CD4-positive, alpha-beta T cell treated with Interleukin-6 for 4 hours (primary cell): Measurements from ENCODE around the gene GEMIN5.
"Not testable (repeated sequence)": the region's sequence is repeated elsewhere in the genome, so short reads cannot be mapped to it uniquely, and the experiment has no call there.

Experiments used
- DNase-seq: peaks from one replicate; pipeline ENCODE4 v3.0.0-alpha.2; 2020; ENCODE audit warnings: mixed read lengths

The GEMIN5 gene, protein sequence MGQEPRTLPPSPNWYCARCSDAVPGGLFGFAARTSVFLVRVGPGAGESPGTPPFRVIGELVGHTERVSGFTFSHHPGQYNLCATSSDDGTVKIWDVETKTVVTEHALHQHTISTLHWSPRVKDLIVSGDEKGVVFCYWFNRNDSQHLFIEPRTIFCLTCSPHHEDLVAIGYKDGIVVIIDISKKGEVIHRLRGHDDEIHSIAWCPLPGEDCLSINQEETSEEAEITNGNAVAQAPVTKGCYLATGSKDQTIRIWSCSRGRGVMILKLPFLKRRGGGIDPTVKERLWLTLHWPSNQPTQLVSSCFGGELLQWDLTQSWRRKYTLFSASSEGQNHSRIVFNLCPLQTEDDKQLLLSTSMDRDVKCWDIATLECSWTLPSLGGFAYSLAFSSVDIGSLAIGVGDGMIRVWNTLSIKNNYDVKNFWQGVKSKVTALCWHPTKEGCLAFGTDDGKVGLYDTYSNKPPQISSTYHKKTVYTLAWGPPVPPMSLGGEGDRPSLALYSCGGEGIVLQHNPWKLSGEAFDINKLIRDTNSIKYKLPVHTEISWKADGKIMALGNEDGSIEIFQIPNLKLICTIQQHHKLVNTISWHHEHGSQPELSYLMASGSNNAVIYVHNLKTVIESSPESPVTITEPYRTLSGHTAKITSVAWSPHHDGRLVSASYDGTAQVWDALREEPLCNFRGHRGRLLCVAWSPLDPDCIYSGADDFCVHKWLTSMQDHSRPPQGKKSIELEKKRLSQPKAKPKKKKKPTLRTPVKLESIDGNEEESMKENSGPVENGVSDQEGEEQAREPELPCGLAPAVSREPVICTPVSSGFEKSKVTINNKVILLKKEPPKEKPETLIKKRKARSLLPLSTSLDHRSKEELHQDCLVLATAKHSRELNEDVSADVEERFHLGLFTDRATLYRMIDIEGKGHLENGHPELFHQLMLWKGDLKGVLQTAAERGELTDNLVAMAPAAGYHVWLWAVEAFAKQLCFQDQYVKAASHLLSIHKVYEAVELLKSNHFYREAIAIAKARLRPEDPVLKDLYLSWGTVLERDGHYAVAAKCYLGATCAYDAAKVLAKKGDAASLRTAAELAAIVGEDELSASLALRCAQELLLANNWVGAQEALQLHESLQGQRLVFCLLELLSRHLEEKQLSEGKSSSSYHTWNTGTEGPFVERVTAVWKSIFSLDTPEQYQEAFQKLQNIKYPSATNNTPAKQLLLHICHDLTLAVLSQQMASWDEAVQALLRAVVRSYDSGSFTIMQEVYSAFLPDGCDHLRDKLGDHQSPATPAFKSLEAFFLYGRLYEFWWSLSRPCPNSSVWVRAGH (N-terminal part only)

DNA sequence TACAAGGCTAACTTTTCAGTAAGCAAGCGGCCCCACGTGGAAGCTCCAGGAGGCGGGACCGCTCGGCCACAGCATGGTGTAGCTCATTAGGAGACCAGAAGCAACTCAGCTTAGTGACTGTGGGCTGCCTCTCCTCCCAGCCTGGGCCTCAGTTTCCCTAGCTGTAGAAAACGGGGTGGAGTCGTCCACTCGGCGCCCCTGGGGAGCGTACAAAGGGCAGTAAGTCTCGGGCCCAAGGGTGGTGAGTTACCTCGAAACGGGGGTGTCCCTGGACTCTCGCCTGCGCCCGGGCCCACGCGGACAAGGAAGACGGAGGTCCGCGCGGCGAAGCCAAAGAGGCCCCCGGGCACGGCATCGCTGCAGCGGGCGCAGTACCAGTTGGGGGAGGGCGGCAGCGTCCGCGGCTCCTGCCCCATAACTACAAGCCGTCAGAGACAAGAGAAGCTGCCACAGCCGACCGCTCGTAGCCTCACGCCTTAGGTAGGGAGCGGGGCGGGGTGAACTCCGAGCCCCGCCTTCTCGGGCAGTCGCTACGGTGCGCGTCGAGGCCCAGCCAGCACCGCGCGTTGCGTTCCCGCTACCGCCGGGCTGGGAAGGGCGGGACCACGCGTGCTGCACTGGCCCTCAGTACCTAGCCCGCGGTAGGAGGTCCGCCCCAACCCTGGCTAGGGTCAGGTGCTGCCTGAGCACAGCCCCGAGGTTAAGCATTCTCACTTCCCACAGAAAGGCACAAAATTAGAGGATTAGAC is at the start of gene GEMIN5:
TSS of gene GEMIN5 (minus strand) at position 494 of the 749 bp plus-strand sequence. CDS start at position 416, 78 bp downstream.
- DNase-seq: peak; percentile 87

DNA sequence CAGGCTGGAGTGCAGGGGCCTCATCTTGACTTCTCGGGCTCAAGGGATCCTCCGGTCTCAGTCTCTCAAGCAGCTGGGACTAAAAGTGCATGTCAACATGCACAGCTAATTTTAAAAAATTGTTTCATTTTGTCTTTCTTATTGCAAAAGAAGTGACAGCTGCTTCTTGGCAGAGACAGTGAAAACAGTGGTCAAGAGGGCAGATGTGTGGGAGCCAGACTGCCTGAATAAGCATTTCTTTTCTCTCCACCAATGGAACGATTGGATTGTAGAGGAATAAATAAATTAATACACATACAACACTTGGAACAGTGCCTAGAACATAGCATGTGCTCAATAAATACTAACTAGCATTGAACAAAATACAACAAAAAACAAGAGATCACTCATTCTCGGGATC is 48.1 kb upstream of the GEMIN5 start:
- DNase-seq: no peak

DNA sequence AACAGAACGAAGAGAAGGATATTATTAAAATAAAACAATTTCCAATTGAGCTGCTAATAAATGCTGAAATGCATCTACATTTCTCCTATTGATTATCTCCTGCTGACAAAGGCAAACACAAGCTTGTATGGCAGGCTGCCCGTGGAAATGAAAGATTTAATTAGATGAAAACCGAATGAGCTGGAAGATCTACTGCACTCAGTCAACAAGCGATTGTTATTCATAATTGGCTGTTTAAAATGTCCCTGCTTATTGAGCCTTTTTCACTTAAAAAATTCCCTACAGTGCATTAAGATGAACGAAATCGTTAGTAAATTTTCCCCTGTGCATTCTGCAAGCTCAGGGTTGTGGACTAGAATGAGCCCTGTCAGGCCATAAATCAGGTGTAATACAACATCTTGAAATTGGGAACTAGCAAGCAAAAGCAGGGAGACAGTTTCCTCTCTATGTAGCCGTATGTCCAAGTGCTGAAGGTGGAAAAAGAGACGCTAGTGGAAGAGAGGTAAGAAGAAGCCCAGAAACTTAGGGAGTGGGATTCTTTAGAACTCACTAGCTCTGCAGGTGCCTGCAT is 47.0 kb upstream of the GEMIN5 start:
- no peak for DNase-seq

DNA sequence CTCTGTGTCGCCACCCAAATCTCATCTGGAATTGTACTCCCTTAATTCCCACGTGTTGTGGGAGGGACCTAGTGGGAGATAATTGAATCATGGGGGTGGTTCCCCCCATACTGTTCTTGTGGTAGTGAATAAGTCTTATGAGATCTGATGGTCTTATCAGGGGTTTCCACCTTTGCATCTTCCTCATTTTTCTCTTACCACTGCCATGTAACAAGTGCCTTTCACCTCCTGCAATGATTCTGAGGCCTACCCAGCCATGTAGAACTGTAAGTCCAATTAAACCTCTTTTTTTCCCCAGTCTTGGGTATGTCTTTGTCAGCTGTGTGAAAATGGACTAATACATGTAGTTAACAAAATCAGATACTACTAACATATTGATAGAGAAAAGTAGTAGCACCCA is 40.3 kb upstream of the GEMIN5 start:
- not testable (repeated sequence) for DNase-seq

DNA sequence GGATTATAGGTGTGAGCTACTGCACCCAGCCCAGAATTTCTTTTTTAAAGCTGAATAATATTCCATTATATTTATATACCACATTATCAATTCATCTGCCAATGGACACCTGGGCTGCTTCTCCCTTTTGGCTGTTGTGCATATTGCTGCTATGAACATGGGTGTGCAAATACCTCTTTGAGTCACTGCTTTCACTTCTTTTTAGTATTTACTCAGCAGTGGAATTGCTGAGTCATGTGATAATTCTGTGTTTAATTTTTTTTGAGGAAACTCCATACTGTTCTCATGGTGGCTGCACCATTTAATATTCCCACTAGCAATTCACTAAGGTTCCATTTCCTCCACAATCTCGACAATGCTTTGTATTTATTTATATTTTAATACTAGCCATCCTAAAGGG is 39.4 kb upstream of the GEMIN5 start:
- DNase-seq: no peak

DNA sequence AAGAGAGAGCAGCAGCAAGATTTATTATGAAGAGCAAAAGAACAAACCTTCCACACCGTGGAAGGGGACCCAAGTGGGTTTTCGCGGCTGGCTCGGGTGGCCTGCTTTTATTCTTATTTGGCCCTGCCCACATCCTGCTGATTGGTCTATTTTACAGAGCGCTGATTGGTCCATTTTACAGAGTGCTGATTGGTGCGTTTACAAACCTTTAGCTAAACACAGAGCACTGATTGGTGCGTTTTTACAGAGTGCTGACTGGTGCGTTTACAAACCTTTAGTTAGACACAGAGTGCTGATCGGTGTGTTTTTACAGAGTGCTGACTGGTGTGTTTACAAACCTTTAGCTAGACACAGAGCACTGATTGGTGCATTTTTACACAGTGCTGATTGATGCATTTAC is 38.1 kb upstream of the GEMIN5 start:
- DNase-seq: not testable (repeated sequence)

DNA sequence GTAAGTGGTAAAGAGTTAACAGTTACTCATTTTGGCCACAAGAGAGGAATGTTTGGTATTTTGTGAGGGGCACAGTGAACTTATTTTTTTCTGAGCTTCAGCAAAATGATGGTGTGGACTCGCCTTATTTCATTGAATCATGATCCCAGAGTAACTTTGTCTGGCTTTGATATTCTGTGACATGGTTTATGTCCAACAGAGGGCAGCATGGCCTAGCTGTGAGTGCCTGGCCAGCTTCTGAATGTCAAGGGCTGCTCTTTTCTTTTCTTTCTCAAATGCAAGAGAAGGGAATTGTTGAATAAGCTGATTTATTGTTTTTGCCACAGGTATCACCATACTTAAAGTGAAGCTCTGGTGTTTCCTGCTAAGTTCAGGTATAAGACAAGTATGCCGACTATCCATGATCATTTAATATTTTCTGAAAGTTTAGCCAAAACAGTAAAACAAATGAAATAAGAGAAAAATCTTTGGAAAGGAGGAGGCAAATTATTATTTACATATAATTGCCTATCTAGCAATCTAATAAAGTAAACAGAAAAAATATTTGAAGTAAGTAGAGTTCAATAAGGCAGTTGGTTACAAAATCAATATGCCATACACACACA is 34.6 kb upstream of the GEMIN5 start:
- peak; percentile 3 for DNase-seq

DNA sequence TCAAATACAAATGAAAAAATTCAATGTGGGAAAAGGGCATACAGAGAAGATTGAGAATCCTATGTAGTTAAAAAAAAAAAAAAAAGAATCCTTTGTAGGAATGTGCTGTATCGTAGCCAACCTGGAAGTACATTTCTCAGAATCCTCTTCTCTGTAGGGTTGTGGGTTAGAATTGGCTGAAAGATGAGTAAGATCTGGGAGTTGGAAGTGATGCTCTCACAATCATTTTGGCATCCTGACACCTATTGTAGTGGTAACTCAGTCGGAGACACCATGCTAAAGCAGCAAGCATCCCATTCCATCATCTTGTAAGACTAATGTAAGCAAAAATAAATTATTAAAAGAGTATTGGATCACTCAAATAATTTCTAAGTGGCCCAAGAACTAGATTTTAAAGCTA is 33.5 kb upstream of the GEMIN5 start:
- DNase-seq: no peak

DNA sequence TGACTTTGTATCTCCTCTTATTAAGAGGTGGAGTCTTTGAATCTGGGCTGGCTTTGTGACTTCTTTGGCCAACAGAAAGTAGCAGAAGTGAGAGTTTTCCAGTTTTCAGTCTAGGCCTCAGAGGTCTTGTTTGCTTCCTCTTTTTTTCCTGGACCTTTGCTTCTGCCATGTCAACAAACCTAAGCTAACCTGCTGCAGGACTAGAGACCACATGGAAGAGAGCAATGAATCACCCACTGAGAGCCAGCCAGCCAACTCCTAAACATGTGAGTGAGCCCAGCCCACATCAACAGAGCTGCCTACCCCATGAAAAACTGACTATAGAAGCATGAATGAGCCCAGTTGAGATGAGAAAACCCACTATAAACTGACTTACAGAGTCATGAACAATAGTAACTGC is 32.7 kb upstream of the GEMIN5 start:
- no peak for DNase-seq

DNA sequence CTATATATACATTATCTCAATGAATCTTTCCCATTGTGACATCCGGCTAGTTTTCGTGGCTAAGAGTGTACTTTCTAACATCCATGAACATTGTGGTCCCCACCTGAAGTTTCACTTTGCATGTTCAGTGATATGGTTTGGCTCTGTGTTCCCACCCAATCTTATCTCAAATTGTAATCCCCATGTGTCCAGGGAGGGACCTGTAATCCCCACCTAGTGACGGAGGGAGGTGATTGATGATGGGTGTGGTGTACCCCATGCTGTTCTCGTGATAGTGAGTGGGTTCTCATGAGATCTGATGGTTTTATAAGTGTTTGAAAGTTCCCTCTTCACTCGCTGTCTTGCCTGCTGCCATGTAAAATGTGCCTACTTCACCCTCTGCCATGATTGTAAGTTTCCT is 30.9 kb upstream of the GEMIN5 start:
- DNase-seq: no peak

DNA sequence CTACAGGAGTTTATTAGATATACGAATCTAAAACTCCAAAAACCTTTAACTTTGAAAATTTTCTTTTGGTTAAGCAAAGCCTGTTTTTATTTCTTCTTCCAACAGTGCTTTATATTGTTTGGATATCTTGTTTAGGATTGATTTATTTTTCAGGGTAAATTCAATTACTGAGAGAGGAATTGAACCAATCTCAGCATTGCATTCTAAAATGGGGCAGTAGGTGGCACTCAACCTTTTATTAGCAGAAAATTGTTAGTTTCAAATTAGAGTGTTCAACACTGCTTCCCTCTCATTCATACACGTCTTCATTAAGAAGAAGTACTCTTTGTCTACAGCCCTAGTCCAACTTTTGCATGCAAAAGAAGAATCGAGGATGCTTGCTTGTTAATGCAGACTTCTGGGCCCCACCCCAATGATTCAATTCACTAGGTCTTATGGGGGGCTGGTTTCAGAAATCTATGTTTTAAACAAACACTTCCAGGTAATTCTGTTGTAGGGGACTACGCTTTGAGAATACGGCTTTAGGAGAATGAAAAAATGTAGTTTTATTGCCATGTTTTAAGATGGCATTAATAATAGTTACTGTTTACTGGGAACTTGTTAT is 29.5 kb upstream of the GEMIN5 start:
- no peak for DNase-seq

DNA sequence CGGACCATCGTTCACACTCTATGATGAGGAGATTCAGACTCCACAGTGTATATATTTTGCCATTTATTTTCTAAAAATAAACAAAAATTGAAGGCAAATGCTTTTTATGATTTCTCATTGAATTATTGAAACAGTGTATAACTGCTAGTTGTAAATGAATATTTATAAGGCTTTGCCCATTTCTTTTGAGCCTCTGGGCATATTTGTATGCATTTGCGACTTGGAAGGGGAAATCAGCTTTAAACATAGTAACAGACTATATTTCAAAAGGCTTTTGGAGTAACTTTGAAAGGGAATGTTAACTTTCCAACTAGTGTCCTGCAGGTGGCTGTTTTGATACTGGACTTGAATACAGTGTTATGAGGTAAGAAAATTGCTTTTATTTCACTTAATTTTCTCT is 28.9 kb upstream of the GEMIN5 start:
- DNase-seq: no peak

DNA sequence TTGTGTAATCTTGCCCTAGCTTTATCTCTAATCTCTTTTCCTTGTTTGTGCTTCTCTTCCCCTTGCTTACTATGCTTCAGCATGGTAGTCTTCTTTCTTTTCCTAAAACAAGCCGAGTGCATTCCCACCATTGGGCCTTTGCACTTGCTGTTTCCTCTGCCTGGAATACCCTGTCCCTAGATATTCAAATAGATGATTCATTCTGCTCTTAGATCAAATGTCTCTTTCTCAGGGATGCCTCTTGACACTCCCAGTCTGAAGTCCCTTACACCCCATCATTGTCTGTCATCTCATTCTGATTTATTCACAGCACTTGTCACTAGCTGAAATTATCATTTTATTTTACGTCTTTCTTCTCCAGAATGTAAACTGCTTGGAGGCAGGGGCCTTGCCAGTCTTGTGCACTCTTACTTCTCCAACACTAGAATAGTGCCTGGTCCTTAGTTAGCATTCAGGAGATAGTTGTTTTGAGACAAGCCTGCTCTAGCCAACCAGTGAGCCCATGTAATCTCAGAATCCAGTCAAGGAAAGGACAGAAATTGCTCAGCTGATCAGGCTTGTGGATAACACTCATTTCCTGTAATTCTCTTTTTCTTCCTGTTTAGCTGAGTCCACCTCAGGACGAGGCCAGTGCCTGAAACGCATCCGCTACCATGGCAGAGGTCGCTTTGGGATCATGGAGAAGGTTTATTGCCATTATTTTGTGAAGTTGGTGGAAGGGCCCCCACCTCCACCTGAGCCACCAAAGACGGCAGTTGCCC is 28.2 kb upstream of the GEMIN5 start:
- no peak for DNase-seq

DNA sequence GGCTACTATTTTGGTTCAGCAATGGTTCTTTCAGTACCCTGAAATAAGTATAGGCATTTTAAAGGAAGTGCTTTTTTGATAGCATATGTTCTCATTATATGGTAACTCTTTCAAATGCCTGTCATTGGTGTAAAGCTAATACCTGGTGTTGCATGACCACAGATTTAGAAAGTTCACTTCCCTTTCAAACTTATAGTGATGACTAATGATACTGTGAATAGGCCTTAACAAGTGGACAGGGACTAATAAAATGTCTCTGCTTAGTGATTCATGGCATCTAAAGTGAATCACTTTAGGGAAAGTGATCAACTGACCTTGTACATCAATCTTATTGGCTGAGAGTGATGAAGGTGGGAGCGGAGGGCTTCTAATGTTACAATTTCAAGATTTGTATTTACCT is 24.5 kb upstream of the GEMIN5 start:
- no peak for DNase-seq

DNA sequence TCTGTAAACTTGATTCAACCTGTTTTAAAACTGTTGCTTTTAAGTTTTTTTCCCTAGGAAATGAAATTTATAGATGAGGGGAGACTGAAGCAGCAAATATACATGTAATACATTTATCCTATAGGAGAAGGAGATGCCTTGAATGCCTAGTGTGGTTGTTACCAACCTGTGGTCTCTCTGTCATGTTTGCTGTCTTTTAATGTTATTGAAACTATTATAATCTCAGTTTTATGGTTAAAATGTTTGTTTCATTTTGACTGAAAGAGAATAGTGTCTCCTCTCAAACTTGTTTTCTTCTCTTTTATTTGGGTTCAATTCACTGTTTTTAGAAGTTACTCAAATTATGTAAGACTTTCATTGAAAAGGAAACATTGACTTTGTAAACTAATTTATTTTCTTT is 18.7 kb upstream of the GEMIN5 start:
- DNase-seq: no peak

DNA sequence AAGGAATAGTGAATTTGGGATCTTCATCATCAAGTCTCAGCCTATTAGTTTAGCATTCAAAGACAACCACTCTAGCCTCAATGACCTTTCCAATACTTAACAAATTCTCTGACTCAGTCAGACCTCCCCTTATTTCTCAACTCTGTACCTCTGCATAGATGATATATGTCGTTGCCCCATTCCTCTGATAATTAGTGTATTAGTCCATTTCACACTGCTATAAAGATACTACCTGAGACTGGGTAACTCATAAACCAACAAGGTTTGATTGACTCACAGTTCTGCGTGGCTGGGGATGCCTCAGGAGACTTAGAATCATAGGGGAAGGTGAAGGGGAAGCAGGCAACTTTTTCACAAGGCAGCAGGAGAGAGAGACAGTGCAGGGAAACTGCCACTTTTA is 11.8 kb upstream of the GEMIN5 start:
- DNase-seq: no peak

DNA sequence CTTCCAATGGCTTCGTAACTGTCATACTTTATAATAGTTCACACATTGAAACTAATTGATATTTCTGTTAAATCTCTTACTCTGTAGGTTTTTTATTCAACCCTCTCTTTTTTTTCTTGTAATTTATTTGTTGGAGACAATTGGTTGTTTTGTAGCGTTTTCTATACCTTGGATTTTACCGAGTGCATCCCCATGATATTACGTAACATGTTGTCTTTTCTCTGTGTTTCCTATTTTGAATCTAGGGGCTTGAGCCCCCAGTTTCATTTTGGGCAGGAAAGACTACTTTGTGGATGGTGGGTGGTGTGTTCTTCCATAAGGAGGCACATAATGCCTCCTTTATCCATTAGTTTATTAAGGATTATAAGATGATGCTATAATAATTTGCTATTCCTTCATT is 10.3 kb upstream of the GEMIN5 start:
- DNase-seq: no peak

DNA sequence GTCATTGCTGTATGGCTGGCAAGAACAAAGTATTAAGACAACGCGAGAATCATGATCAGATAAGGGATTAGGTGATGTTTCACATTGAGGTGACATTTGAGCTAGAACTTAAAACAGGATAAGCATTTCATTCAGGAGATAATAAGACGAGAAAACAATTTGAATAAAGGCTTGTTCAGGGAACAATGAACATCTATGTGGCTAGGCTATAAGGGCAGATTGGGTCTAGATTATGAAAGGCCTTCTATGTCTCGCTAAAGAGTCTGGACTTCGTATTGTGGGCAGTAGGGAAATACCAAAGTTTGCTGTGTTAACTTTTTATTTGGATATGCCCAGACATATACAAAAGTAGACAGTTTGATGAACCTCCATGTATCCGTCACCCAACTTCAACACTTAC is 9.8 kb upstream of the GEMIN5 start:
- no peak for DNase-seq

DNA sequence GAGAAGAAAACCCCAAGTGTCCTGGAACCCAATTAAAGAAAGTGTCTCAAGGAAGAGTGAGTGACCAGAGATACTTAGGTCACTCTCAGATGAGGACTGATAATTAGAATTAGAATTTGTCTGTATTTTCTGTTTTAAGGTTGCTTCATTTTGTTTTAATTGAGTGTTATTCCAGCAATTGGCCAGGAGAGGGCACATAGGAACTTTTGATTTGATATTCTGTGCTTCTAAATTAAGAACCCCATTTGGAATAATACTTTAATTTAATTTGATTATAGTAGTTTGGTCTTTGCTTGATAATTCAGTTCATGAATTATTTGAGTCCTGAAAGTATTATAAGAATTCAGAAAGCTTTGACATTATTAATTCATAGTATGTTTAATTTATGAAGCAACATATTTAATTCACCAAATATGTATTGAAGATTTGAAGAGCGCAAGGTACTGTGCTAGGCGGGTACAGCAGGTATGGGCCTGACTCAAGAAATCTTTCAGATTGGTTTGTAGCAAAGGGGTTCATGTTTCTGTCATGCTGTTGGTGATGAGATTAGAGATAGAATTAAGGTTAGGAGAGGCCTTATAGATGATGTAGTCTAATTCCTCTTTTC is 7.8 kb upstream of the GEMIN5 start:
- no peak for DNase-seq

DNA sequence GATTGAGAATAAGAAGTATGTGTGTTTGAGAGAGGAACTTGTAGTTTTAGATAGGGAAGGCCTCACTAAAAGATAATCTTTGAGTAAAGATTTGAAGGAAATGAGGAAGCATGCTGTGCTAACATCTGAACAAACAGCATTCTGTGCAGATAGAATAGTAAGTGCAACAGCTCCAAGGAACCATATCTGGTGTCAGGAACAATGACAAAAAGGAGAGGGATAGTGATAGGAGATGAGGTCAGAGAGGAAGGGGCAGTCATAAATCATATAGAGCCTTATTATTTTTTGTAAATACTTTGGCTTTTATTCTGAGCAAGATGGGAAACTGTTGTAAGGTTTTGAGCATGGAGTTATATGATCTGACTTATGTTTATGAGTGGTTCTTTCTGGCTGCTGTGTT is 6.7 kb upstream of the GEMIN5 start:
- DNase-seq: no peak
